GM06990 (cell line): Measurements from ENCODE around the gene PON3.

Experiments used
- DNase-seq: peaks from one replicate; pipeline ENCODE4 v3.0.0-alpha.2; 2011; ENCODE audit not compliant: insufficient read length; ENCODE audit errors: extremely low read depth
- H3K27me3 ChIP-seq: replicated peaks from 2 replicates; pipeline ENCODE4 v1.6.0; 2011; ENCODE audit warnings: low read length; ENCODE audit not compliant: control insufficient read depth, insufficient read depth
- H3K36me3 ChIP-seq: 2 replicates; pipeline ENCODE4 v1.5.1; 2011; ENCODE audit warnings: low read length; ENCODE audit not compliant: control insufficient read depth, insufficient read depth
- H3K4me3 ChIP-seq: replicated peaks from 2 replicates; pipeline ENCODE4 v1.5.1; 2011; ENCODE audit warnings: low read depth, mild to moderate bottlenecking, control low read depth, low read length
- TF ChIP-seq, protein P1 (sequence below): IDR thresholded peaks from 2 replicates; pipeline ENCODE4 v1.5.1; 2011; ENCODE audit warnings: low read length, control low read depth, mild to moderate bottlenecking, inconsistent platforms; ENCODE audit not compliant: insufficient read depth, poor library complexity, severe bottlenecking

PON3 gene

DNA sequence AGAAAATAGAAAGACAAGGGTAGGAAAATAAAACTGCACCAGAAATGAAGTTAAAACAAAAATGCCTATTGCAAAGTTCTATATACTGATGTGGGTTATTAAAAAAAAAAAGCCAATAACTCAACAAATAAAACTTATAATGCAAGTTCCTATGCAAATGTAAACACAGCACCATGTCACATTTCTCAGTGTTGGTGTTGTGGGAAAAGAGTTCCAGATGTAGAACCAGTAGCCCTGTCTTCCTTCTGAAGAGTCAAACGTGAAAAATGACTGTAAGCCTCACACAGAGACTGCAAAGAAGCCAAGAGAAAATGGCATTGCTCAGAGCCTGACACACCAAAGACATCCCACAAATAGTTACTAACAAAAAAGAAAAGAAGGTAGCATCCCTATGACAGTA lies 28.5 kb upstream of the PON3 start:
- no peaks in the 10 kb centered on the region for H3K27me3 ChIP-seq
- H3K36me3 ChIP-seq = no peaks in the 10 kb centered on the region
- no peak for DNase-seq
- TF ChIP-seq, protein P1, sequence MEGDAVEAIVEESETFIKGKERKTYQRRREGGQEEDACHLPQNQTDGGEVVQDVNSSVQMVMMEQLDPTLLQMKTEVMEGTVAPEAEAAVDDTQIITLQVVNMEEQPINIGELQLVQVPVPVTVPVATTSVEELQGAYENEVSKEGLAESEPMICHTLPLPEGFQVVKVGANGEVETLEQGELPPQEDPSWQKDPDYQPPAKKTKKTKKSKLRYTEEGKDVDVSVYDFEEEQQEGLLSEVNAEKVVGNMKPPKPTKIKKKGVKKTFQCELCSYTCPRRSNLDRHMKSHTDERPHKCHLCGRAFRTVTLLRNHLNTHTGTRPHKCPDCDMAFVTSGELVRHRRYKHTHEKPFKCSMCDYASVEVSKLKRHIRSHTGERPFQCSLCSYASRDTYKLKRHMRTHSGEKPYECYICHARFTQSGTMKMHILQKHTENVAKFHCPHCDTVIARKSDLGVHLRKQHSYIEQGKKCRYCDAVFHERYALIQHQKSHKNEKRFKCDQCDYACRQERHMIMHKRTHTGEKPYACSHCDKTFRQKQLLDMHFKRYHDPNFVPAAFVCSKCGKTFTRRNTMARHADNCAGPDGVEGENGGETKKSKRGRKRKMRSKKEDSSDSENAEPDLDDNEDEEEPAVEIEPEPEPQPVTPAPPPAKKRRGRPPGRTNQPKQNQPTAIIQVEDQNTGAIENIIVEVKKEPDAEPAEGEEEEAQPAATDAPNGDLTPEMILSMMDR = no peak
- no peak overlapping the region for H3K4me3 ChIP-seq

DNA sequence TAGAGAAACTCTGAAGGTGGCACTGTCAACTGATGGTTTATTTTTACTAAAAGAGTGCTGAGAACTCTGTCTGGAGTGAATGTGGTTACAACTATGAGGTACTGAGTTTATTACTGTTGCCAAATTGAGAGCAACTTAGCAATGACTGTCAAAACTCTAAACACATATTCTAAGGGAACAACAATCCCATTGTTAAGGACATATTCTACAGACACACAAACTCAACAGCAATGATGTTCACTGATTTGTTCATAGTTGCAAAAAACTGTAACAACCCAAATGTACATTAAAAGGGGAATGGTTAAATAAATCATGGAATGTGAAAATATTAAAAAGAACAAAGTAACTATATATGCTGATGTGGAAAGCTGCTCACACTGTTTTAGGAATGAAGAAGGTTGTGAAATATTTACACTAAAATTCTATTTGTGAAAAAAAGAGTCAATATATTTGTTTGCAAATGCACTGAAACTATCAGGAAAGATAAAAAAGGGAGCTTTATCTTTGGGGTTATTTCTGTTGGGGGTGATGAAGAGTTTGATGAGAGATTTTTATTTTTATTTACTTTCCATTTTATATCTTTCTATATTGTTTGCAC lies 25.8 kb upstream of the PON3 start:
- Histone ChIP-seq H3K4me3 (no peak overlapping the region), H3K27me3 (no peaks in the 10 kb centered on the region), H3K36me3 (no peaks in the 10 kb centered on the region)
- TF ChIP-seq, protein P1 = no peak
- DNase-seq = no peak

DNA sequence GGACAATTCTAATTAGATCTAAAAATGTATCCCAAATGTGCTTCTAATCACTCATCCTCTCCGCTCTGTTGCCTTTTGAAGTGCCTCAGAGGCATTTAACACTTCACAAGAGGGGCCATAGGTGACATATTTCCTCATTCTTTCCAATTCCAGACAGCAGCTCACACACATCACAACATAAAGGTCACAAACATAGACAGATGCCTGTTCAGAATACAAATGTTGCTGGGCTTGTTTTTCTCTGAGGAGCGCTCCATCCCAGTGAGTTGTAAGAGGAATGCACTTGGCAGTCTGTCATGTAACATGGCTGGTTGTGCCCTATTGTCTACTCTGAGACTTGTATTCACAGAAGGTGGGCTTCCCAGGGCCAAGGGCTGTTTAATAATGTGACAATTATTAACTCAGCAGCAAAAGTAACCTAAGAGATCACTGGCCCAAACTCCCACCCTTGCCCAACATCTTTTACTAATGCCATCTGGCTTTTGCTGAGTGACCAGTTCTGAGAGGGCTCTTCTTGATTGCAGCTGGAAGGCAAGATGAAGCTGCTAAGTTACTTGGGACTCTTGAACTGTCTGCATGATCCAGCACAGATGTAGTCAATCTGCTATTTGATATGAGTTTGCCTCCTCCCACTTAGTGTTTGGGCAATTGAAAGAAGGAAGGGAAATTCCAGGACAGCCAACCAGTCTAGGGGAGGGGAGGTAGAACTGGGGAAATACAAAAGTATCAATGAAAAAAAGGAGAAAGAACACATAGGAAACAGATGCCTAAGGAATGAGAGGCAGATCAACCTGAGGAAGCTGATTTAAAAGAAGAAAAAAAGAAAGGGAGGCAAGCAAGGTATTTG lies 25.0 kb upstream of the PON3 start:
- no peak for DNase-seq
- Histone ChIP-seq H3K36me3 (no peaks in the 10 kb centered on the region), H3K27me3 (no peaks in the 10 kb centered on the region), H3K4me3 (no peak overlapping the region)
- TF ChIP-seq, protein P1 = no peak

DNA sequence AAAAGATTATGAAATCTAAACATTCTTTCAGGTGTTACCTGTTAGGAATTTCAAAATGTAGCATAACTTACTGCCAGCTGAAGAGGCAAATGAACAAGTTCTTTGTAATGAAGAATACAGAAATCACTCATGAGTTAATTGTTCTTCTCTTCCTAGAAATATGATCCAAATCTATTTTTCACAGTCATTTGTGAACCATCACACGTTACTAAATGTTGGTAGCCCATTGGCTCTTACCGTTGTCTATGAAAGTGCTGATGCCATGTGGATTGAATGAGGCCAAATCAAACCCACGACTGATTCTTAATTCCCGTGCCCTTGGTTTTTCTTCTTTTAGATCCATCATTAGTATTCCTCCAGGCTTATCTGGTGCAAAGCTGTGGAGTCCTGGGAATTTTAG lies 15.9 kb upstream of the PON3 start:
- H3K4me3 ChIP-seq = no peak overlapping the region
- no peaks in the 10 kb centered on the region for H3K36me3 ChIP-seq
- H3K27me3 ChIP-seq = no peaks in the 10 kb centered on the region
- TF ChIP-seq, protein P1 = no peak
- DNase-seq = no peak

DNA sequence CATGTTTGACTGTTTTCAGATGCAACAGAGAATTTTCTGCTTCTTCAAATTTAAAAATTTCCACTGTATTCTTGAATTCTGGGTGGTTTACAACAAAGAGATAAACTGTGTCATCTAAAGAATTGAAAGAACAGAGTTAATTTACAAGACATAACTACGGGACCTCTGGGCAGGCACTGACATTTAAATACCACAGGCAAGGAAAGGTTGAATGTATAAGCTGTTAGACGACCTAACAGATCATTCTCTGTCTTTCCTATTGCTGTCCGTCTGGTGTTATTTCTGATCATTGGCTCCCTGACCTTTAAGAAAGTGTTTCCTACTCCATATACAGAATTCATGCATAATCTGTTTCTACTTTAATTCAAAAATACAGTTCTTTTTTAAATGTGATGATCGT lies 15.5 kb upstream of the PON3 start:
- Histone ChIP-seq H3K4me3 (no peak overlapping the region), H3K36me3 (no peaks in the 10 kb centered on the region), H3K27me3 (no peaks in the 10 kb centered on the region)
- DNase-seq = no peak
- TF ChIP-seq, protein P1 = no peak
